HT-29 (cell line): Measurements from ENCODE around the gene COG2. TPM values are rescaled to one million over a fixed set of nuclear protein-coding genes. Genes with fewer than 3 reads are reported as not detected.
"Not testable (repeated sequence)": the region's sequence is repeated elsewhere in the genome, so short reads cannot be mapped to it uniquely, and the experiment has no call there.

Experiments
- DNase-seq: peaks from one replicate; pipeline ENCODE4 v3.0.0-alpha.2; 2015; ENCODE audit warnings: low spot score
- total RNA-seq: library from RNA; depleted of rRNA; stranded (reverse); fragments of >200 nt; shearing (Covaris generic); gene quantifications from 2 replicates; pipeline ENCODE4 v1.2.3, GENCODE V29; 2014

COG2 gene
- total RNA-seq, 1 experiment from 2014 or later = 18.6 TPM

- no peak for DNase-seq
Observed at GRCh38 chr1:230624097-230624713, 18.1 kb upstream of the COG2 start.

GRCh38 chr1:230626232-230626631, 16.0 kb upstream of the COG2 start:
- no peak for DNase-seq

- DNase-seq = no peak
Observed at GRCh38 chr1:230627767-230628166, 14.5 kb upstream of the COG2 start.

- DNase-seq = no peak
Observed at GRCh38 chr1:230629511-230629910, 12.8 kb upstream of the COG2 start.

- no peak for DNase-seq
Observed at GRCh38 chr1:230631477-230631876, 10.8 kb upstream of the COG2 start.

GRCh38 chr1:230632273-230632873, 9.9 kb upstream of the COG2 start:
- peak; percentile 77 for DNase-seq

- DNase-seq = no peak
Observed at GRCh38 chr1:230633469-230633868, 8.8 kb upstream of the COG2 start.

GRCh38 chr1:230634384-230634783, 7.9 kb upstream of the COG2 start:
- no peak for DNase-seq

- no peak for DNase-seq
Observed at GRCh38 chr1:230636575-230637148, 5.6 kb upstream of the COG2 start.

GRCh38 chr1:230639714-230640209, 2.5 kb upstream of the COG2 start:
- DNase-seq = no peak

- DNase-seq = no peak
Observed at GRCh38 chr1:230641346-230641745, 935 bp upstream of the COG2 start.

GRCh38 chr1:230641900-230642262, 400 bp upstream of the COG2 start:
- DNase-seq = no peak

- DNase-seq = no peak
Observed at GRCh38 chr1:230643908-230644307, 1.6 kb downstream of the COG2 start.

GRCh38 chr1:230646710-230647302, 4.5 kb downstream of the COG2 start:
- no peak for DNase-seq

- DNase-seq = no peak
Observed at GRCh38 chr1:230647321-230647720, 5.0 kb downstream of the COG2 start.

GRCh38 chr1:230648114-230648513, 5.8 kb downstream of the COG2 start:
- DNase-seq = no peak

GRCh38 chr1:230650300-230650699, 8.0 kb downstream of the COG2 start:
- DNase-seq = no peak

GRCh38 chr1:230651235-230651634, 9.0 kb downstream of the COG2 start:
- no peak for DNase-seq

- not testable (repeated sequence) for DNase-seq
Observed at GRCh38 chr1:230656719-230657118, 14.4 kb downstream of the COG2 start.

- not testable (repeated sequence) for DNase-seq
Observed at GRCh38 chr1:230658103-230658502, 15.8 kb downstream of the COG2 start.

- no peak for DNase-seq
Observed at GRCh38 chr1:230658691-230659090, 16.4 kb downstream of the COG2 start.

- no peak for DNase-seq
Observed at GRCh38 chr1:230661976-230662375, 19.7 kb downstream of the COG2 start.

GRCh38 chr1:230668227-230668626, 25.9 kb downstream of the COG2 start:
- no peak for DNase-seq
